Activated naive CD4-positive, alpha-beta T cell treated with anti-CD3 and anti-CD28 coated beads, Interleukin-2, amount 10 ng/mL, durations not matched to agents 7 days and 5 days (primary cell): Measurements from ENCODE around the gene CDX1.

Source experiments
- CTCF ChIA-PET: fragments of 350-600 bp; sonication (Branson Sonifier 250); formaldehyde crosslinking; loops from one replicate; lab custom pipeline; 2021; ENCODE audit warnings: antibody characterized with exemption; lab: Charles Lee
- DNase-seq: peaks from one replicate; pipeline ENCODE4 v3.0.0-alpha.2; 2020
- H3K27ac Mint-ChIP-seq: one replicate; pipeline ENCODE4 v1.8.0; 2021; ENCODE audit warnings: mild to moderate bottlenecking, moderate library complexity, mixed read lengths
- H3K27me3 Mint-ChIP-seq: one replicate; pipeline ENCODE4 v1.8.0; 2021; ENCODE audit warnings: mild to moderate bottlenecking, mixed read lengths
- H3K36me3 Mint-ChIP-seq: one replicate; pipeline ENCODE4 v1.8.0; 2021; ENCODE audit warnings: mixed read lengths
- H3K4me1 Mint-ChIP-seq: one replicate; pipeline ENCODE4 v1.8.0; 2021; ENCODE audit warnings: mixed read lengths
- H3K4me3 Mint-ChIP-seq: one replicate; pipeline ENCODE4 v1.8.0; 2021; ENCODE audit warnings: mild to moderate bottlenecking, moderate library complexity, mixed read lengths
- H3K9me3 Mint-ChIP-seq: one replicate; pipeline ENCODE4 v1.8.0; 2021; ENCODE audit warnings: mixed read lengths

The CDX1 gene

GRCh38 chr5:150195736-150196485 is 29.3 kb downstream of the CDX1 start:
- H3K27ac Mint-ChIP-seq: no peak overlapping the region
- CTCF ChIA-PET: interaction anchor here (1.2 kb wide), 1 partner anchor 23 kb away, joined by 4 read pairs; no protein-coding TSS in a partner anchor
- DNase-seq: no peak
- H3K9me3 Mint-ChIP-seq: no peaks in the 10 kb centered on the region
- H3K36me3 Mint-ChIP-seq: no peaks in the 10 kb centered on the region
- no peaks in the 10 kb centered on the region for H3K4me1 Mint-ChIP-seq
- H3K27me3 Mint-ChIP-seq: peaks cover 64% of the 10 kb centered on the region
- no peak overlapping the region for H3K4me3 Mint-ChIP-seq

DNA sequence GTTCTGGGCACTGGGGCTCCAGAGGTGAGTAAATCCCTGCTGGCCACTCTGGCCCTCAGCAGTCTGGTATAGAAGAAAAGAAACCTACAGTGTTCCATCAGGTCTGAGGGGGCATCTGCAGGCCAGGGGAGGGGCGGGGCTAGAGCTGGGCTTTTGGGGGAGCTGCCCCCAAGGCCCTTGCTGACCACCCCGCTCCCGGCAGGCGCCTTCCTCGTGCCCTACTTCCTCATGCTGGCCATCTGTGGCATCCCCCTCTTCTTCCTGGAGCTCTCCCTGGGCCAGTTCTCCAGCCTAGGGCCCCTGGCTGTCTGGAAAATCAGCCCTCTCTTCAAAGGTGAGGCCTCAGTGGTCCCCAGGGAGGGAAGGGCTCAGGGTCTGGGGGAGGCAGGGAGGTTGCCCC is 29.9 kb downstream of the CDX1 start:
- H3K27ac Mint-ChIP-seq: no peak overlapping the region
- no peak overlapping the region for H3K4me3 Mint-ChIP-seq
- H3K4me1 Mint-ChIP-seq: no peaks in the 10 kb centered on the region
- no peaks in the 10 kb centered on the region for H3K36me3 Mint-ChIP-seq
- DNase-seq: no peak
- CTCF ChIA-PET: no interaction called here
- H3K27me3 Mint-ChIP-seq: peaks cover 60% of the 10 kb centered on the region
- H3K9me3 Mint-ChIP-seq: no peaks in the 10 kb centered on the region

GRCh38 chr5:150196986-150197385 is 30.4 kb downstream of the CDX1 start:
- no peaks in the 10 kb centered on the region for H3K9me3 Mint-ChIP-seq
- peaks cover 56% of the 10 kb centered on the region for H3K27me3 Mint-ChIP-seq
- H3K4me3 Mint-ChIP-seq: no peak overlapping the region
- CTCF ChIA-PET: no interaction called here
- no peak for DNase-seq
- H3K36me3 Mint-ChIP-seq: no peaks in the 10 kb centered on the region
- H3K27ac Mint-ChIP-seq: no peak overlapping the region
- no peaks in the 10 kb centered on the region for H3K4me1 Mint-ChIP-seq

DNA sequence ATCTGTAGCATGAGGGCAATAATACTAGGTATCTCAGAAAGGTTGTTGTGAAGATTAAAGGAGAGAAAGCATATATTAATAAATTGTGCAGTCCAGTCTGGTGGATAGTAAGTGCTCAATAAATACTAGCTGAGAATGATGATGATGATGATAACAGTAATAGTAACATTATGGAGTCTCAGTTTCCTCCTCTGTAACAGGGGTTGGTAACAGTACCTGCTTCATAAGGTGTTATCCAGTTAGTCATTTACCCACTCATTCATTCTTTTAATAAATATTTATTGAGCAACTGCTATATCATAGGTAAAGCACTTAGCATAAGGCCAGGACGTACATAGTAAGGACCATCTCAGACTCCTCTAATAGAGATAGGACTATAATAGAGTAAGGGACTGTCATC is 30.9 kb downstream of the CDX1 start:
- no peak for DNase-seq
- Mint-ChIP-seq H3K9me3 (no peaks in the 10 kb centered on the region), H3K27me3 (peaks cover 56% of the 10 kb centered on the region), H3K4me1 (no peaks in the 10 kb centered on the region), H3K36me3 (no peaks in the 10 kb centered on the region), H3K27ac (no peak overlapping the region), H3K4me3 (no peak overlapping the region)
- CTCF ChIA-PET: no interaction called here

- Mint-ChIP-seq H3K27ac (no peak overlapping the region), H3K36me3 (no peaks in the 10 kb centered on the region), H3K4me1 (no peaks in the 10 kb centered on the region), H3K9me3 (no peaks in the 10 kb centered on the region), H3K4me3 (no peak overlapping the region), H3K27me3 (peaks cover 38% of the 10 kb centered on the region)
- DNase-seq: no peak
- CTCF ChIA-PET: no interaction called here
Observed at GRCh38 chr5:150202501-150202900, 35.9 kb downstream of the CDX1 start.

GRCh38 chr5:150203832-150204589 is 37.4 kb downstream of the CDX1 start:
- Mint-ChIP-seq H3K27me3 (peaks cover 52% of the 10 kb centered on the region), H3K27ac (no peak overlapping the region), H3K4me3 (no peak overlapping the region), H3K9me3 (no peaks in the 10 kb centered on the region), H3K4me1 (peaks cover 11% of the 10 kb centered on the region), H3K36me3 (no peaks in the 10 kb centered on the region)
- no peak for DNase-seq
- CTCF ChIA-PET: no interaction called here

DNA sequence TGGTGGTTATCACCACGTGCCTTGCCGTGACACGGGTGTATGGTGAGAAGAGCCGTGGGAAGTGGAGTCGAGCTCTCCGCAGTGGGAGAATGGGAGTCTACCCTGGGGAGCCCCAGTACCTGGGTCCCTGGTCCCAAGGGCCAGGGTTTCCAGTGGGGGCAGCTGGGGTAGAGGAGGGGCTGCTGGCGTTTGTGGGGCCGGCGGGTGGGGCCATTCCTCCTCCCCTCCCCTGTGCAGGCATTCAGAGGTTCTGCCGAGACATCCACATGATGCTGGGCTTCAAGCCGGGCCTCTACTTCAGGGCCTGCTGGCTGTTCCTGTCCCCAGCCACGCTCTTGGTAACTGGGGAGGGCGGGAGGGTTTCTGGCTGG is 38.0 kb downstream of the CDX1 start:
- Mint-ChIP-seq H3K36me3 (no peaks in the 10 kb centered on the region), H3K27ac (no peak overlapping the region), H3K4me1 (peaks cover 17% of the 10 kb centered on the region), H3K9me3 (no peaks in the 10 kb centered on the region), H3K27me3 (peaks cover 52% of the 10 kb centered on the region), H3K4me3 (no peak overlapping the region)
- CTCF ChIA-PET: no interaction called here
- DNase-seq: no peak

DNA sequence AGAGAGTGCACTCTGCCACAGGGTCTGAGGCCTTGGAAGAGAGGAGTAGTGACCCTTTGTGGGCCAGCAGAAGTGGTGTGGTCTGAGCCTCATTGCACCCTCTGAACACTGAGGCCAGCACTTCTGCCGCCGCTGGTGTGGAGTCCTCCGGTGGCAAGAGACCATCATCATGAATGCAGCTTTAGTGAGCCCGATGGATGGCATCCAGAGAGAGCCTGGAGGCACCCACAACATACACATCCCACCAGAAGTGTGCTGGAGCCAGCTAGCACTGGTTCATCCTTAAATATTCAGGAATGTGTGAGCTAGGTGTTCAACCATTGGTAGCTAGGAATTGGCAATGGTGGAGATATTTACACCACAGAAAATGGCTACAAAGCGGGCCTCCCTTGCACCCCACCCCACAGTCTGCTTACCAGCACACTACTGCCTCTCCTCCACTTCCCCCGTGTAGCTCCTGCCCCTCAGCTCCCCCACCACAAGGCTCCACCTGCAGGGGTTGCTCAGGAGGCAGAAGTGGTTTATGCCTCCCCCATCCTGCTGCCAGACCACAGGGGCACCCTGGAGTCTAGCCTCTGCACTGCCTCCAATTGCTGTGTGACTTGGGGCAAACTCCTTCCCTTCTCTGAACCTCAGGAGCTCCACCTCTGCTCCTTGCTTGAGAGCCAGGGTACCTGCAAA is 39.7 kb downstream of the CDX1 start:
- no peak overlapping the region for H3K27ac Mint-ChIP-seq
- DNase-seq: no peak
- no peaks in the 10 kb centered on the region for H3K9me3 Mint-ChIP-seq
- no peaks in the 10 kb centered on the region for H3K36me3 Mint-ChIP-seq
- CTCF ChIA-PET: interaction anchor here (1.3 to 3.6 kb wide), 2 partner anchors 12 to 76 kb away, joined by 6 to 15 read pairs; no protein-coding TSS in a partner anchor
- no peak overlapping the region for H3K4me3 Mint-ChIP-seq
- peaks cover 22% of the 10 kb centered on the region for H3K4me1 Mint-ChIP-seq
- H3K27me3 Mint-ChIP-seq: peaks cover 57% of the 10 kb centered on the region

- no peak overlapping the region for H3K27ac Mint-ChIP-seq
- H3K27me3 Mint-ChIP-seq: peaks cover 61% of the 10 kb centered on the region
- H3K9me3 Mint-ChIP-seq: no peaks in the 10 kb centered on the region
- no peaks in the 10 kb centered on the region for H3K36me3 Mint-ChIP-seq
- no peak overlapping the region for H3K4me3 Mint-ChIP-seq
- no peak for DNase-seq
- peaks cover 22% of the 10 kb centered on the region for H3K4me1 Mint-ChIP-seq
- CTCF ChIA-PET: interaction anchor here (1.3 to 3.6 kb wide), 2 partner anchors 12 to 77 kb away, joined by 6 to 15 read pairs; no protein-coding TSS in a partner anchor
Observed at GRCh38 chr5:150206779-150207115, 40.2 kb downstream of the CDX1 start.

GRCh38 chr5:150208187-150209098 is 41.9 kb downstream of the CDX1 start:
- Mint-ChIP-seq H3K9me3 (no peaks in the 10 kb centered on the region), H3K27ac (no peak overlapping the region), H3K27me3 (peaks cover 63% of the 10 kb centered on the region), H3K4me1 (peaks cover 22% of the 10 kb centered on the region), H3K4me3 (no peak overlapping the region), H3K36me3 (no peaks in the 10 kb centered on the region)
- CTCF ChIA-PET: interaction anchor here (3.6 kb wide), 1 partner anchor 10 kb away, joined by 15 read pairs; no protein-coding TSS in a partner anchor
- DNase-seq: no peak

GRCh38 chr5:150209099-150209635 is 42.6 kb downstream of the CDX1 start:
- Mint-ChIP-seq H3K27me3 (peaks cover 63% of the 10 kb centered on the region), H3K9me3 (no peaks in the 10 kb centered on the region), H3K27ac (no peak overlapping the region), H3K36me3 (no peaks in the 10 kb centered on the region), H3K4me3 (no peak overlapping the region), H3K4me1 (peaks cover 22% of the 10 kb centered on the region)
- DNase-seq: peak; percentile 45
- CTCF ChIA-PET: interaction anchor here (2.0 kb wide), 1 partner anchor 10 kb away, joined by 11 read pairs; no protein-coding TSS in a partner anchor

DNA sequence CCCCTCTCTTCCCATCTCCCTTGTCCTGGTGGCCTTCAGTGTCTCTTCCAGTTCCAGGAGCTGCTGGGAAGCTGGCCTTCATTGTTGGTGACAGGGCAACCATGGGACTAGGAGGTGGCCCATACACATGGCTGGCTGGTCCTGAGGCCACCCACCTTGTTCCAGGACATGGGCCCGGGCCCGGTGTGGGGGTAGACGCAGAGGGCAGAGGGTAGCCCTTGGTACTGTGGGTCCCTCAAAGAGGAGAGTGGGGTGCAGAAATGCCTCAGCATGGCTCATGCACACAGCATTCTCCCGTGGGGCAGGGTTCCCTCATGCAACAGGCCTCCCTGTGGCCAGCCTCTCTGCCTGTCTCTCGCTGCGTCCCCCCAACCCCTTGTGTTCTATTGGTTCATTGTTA is 44.1 kb downstream of the CDX1 start:
- peaks cover 22% of the 10 kb centered on the region for H3K4me1 Mint-ChIP-seq

More for the DNA sequence above, 44.1 kb downstream of the CDX1 start:
- Mint-ChIP-seq H3K27ac (no peak overlapping the region), H3K36me3 (no peaks in the 10 kb centered on the region), H3K9me3 (no peaks in the 10 kb centered on the region), H3K27me3 (peaks cover 73% of the 10 kb centered on the region), H3K4me3 (no peak overlapping the region)
- no peak for DNase-seq
- CTCF ChIA-PET: interaction anchor here (1.0 to 2.0 kb wide), 3 partner anchors 8 to 160 kb away, joined by 3 to 11 read pairs (median 3); no protein-coding TSS in a partner anchor
